ENCODE results near the gene FAH.
"Not testable (repeated sequence)": the region's sequence is repeated elsewhere in the genome, so short reads cannot be mapped to it uniquely, and the experiment has no call there.

The FAH gene

GRCh38 chr15:80152180-80152895 is 461 bp upstream of the FAH start:
- no peak for FAIRE-seq

- FAIRE-seq, result no peak
Measured at GRCh38 chr15:80153900-80154299, 1.1 kb downstream of the FAH start.

GRCh38 chr15:80154336-80154735 is 1.5 kb downstream of the FAH start:
- FAIRE-seq, result no peak

GRCh38 chr15:80155001-80155377 is 2.2 kb downstream of the FAH start:
- FAIRE-seq, result no peak

- FAIRE-seq, result not testable (repeated sequence)
Measured at GRCh38 chr15:80155378-80156175, 2.8 kb downstream of the FAH start.

- no peak for FAIRE-seq
Measured at GRCh38 chr15:80156176-80156720, 3.4 kb downstream of the FAH start.

GRCh38 chr15:80157215-80157614 is 4.4 kb downstream of the FAH start:
- no peak for FAIRE-seq

- FAIRE-seq, result no peak
Measured at GRCh38 chr15:80159301-80159700, 6.5 kb downstream of the FAH start.

GRCh38 chr15:80159811-80160569 is 7.2 kb downstream of the FAH start:
- FAIRE-seq, result no peak

- no peak for FAIRE-seq
Measured at GRCh38 chr15:80160570-80161156, 7.9 kb downstream of the FAH start.

GRCh38 chr15:80161468-80162016 is 8.7 kb downstream of the FAH start:
- no peak for FAIRE-seq

GRCh38 chr15:80162059-80162554 is 9.3 kb downstream of the FAH start:
- no peak for FAIRE-seq

- no peak for FAIRE-seq
Measured at GRCh38 chr15:80163217-80163616, 10.4 kb downstream of the FAH start.

- FAIRE-seq, result no peak
Measured at GRCh38 chr15:80163897-80164296, 11.1 kb downstream of the FAH start.

- no peak for FAIRE-seq
Measured at GRCh38 chr15:80167936-80168335, 15.1 kb downstream of the FAH start.

GRCh38 chr15:80168421-80168820 is 15.6 kb downstream of the FAH start:
- no peak for FAIRE-seq

- FAIRE-seq, result no peak
Measured at GRCh38 chr15:80169768-80170357, 17.1 kb downstream of the FAH start.

GRCh38 chr15:80170596-80170995 is 17.8 kb downstream of the FAH start:
- FAIRE-seq, result no peak

GRCh38 chr15:80171787-80172186 is 19.0 kb downstream of the FAH start:
- no peak for FAIRE-seq

GRCh38 chr15:80172401-80172800 is 19.6 kb downstream of the FAH start:
- FAIRE-seq, result no peak

- no peak for FAIRE-seq
Measured at GRCh38 chr15:80173022-80173759, 20.4 kb downstream of the FAH start.

Measured in TTC549 (cell line).